ENCODE results near the gene TUBGCP4.
"Not testable (repeated sequence)": the region's sequence is repeated elsewhere in the genome, so short reads cannot be mapped to it uniquely, and the experiment has no call there.

The TUBGCP4 gene

DNA sequence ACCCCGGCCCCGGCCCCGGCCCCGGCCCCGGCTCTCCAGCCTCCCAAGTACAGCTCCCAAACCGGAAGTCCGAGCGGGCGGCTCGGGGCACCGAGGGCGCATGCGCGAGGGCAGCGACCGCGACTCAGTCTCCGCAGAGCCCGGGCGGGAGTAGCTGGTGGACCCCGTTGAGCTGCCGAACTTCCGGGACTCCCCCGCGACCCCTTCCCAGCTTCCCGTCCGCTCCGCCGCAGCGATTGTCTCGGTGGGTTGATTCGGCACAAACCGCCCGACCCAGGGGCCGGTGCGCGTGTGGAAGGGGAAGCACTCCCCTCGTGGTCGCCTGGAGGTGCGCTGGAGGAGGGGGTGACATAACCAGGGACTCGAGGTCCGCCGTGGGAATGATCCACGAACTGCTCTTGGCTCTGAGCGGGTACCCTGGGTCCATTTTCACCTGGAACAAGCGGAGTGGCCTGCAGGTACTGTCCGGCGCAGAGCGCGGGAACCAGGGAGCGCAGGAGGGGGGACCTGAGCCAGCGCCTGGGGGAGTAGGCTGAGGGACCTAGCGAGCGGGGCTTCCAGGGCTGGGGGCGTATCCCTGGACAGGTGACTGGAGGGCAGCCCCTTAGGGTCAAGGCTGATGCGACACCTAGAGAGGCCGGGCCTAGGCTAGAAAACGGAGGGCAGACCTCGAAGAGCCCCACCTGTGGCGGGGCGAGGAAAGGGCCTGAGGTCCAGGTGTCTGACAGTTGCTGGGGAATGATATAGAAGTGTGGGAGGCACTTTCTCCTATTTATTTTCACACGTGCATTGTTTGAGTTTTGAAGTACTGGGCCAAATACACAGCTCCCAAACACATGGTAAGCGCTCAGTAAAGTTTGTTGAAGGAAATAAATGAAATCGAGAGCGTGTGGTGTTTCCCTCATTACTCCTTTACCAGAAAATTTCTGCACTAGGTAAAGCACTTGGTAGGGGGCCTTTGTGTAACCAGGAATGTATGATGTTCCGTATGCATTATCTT is at the start of gene TUBGCP4, which contains the start of gene ZSCAN29:
TUBGCP4 (plus strand) TSS at position 127 of the 1,000 bp plus-strand sequence; CDS start at position 381, 254 bp downstream.
ZSCAN29 (minus strand) TSS at position 69 of the 1,000 bp plus-strand sequence. CDS start 1,130 bp downstream, outside the sequence.
- no peak for FAIRE-seq

GRCh38 chr15:43325039-43325684 is 45.7 kb upstream of the TUBGCP4 start:
- no peak for FAIRE-seq

- FAIRE-seq, result no peak
These were observed 41.5 kb upstream of the TUBGCP4 start for GRCh38 chr15:43329217-43329959.

GRCh38 chr15:43329960-43330779 is 40.7 kb upstream of the TUBGCP4 start, which contains the start of gene LCMT2:
TSS of gene LCMT2 (minus strand) at chr15:43330573. CDS start at chr15:43330489, 84 bp downstream.
- no peak for FAIRE-seq

- no peak for FAIRE-seq
These were observed 40.2 kb upstream of the TUBGCP4 start for GRCh38 chr15:43330780-43331087.

GRCh38 chr15:43346305-43346704 is 24.6 kb upstream of the TUBGCP4 start:
- no peak for FAIRE-seq

GRCh38 chr15:43347114-43347513 is 23.8 kb upstream of the TUBGCP4 start:
- FAIRE-seq, result no peak

GRCh38 chr15:43352693-43353382 is 18.1 kb upstream of the TUBGCP4 start:
- no peak for FAIRE-seq

- no peak for FAIRE-seq
These were observed 10.1 kb upstream of the TUBGCP4 start for GRCh38 chr15:43360821-43361220.

- no peak for FAIRE-seq
These were observed 9.5 kb upstream of the TUBGCP4 start for GRCh38 chr15:43361313-43361903.

- FAIRE-seq, result no peak
These were observed 459 bp upstream of the TUBGCP4 start for GRCh38 chr15:43370310-43370974.

DNA sequence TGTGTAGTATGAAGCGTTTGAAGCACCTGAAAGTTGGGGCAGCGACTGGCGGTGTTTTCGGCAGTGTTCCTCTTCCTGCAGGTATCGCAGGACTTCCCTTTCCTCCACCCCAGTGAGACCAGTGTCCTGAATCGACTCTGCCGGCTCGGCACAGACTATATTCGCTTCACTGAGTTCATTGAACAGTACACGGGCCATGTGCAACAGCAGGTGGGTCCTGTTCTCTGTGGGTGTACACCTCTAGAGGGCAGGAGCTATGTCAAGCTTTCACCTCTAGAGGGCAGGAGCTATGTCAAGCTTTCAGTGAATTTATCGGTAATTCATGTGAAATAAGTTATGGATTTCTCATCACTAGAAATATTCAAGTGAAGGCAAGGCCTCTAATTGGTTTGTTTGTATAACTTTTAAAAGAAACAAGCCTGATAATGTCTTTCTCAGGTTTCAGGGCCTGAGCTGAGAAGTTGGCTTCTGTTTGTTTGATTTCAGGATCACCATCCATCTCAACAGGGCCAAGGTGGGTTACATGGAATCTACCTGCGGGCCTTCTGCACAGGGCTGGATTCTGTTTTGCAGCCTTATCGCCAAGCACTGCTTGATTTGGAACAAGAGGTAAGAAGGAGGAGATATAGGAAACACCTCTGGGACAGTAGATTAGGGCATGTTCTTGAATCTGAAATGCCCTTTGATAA is 5.3 kb downstream of the TUBGCP4 start:
- FAIRE-seq, result no peak

DNA sequence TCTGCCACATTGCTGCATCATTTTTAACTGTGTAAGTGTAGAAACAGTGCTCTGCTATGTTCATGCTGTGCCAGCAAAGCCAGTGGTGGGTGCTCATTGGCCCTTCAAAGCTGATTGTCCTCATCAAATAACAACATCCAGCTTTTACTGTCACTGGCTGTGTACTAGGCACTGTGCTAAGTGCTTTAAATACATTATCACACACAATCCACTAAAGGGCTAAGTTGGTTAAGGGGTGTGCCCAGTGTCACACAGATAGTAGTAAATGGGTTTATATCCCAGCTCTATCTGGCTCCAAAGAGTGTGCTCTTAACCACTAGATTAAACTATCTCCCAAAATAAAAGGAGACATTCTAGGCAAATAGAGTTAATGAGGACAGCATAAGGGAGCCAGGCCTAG is 7.7 kb downstream of the TUBGCP4 start:
- no peak for FAIRE-seq

DNA sequence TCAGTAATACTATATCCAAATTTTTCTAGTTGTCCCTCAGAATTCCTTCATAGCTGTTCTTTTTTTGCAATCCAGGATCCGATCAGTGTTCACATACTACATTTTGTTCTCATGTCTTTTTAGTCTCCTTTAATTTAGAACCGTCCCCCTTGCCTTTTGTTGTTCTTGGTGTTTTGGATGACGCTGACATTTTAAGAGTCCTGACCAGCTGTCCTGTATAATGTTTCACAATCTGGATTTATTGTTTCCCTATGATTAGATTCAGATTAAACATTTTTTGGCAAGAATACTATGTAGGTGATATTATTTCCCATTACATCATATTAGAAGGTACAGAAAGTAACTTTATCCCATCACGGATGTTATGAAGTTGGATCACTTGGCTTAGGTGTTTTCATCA is 11.4 kb downstream of the TUBGCP4 start:
- no peak for FAIRE-seq

DNA sequence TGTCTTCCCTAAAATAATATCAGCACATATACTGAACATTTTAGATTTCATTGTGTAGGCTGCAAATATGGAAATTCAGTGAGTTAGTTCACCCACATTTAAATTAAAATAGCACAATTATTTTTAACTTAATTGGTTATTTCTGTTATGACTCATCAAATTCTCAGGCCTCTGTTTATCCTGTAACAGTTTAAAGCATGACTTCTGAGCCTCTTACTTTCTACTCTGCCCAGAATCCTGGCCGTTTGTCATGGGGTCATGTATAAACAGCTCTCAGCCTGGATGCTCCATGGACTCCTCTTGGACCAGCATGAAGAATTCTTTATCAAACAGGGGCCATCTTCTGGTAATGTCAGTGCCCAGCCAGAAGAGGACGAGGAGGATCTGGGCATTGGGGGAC is 12.2 kb downstream of the TUBGCP4 start:
- no peak for FAIRE-seq

- no peak for FAIRE-seq
These were observed 19.8 kb downstream of the TUBGCP4 start for GRCh38 chr15:43390723-43391122.

- FAIRE-seq, result not testable (repeated sequence)
These were observed 22.7 kb downstream of the TUBGCP4 start for GRCh38 chr15:43393592-43393991.

DNA sequence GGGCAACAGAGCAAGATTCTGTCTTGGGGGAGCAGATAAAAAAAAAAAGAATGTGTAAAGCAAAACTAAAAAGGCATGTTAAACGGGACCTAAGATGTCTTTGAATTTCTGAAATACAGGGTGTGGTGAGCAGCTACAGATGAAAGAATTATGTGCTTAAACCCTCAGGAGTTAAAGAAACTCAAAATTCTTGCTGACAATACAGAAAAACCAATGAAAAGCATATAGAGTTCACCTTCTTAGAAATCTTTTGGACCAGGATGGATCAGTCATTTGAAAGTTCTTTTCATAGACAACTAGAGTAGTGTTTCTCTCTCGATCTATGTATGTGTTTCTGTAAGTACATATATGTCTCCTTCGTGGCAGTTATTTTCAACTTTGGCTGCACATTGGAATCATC is 31.4 kb downstream of the TUBGCP4 start:
- FAIRE-seq, result no peak

- no peak for FAIRE-seq
These were observed 32.7 kb downstream of the TUBGCP4 start for GRCh38 chr15:43403616-43404015.

DNA sequence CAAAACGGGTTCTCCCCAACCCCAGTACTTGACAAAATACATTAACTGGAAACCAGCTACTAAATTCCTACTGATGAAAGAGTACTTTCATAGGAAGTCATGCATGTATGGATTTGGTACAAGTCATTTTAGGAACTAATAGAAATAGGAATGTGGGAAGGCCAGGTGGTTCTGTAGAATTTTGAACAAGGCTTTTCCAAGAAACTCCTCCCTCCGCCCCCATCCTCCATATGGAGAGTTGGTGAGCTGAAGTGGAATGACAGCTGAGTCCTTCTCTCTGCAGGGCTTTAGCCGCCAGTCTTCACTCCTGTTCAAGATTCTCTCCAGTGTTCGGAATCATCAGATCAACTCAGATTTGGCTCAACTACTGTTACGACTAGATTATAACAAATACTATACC is 33.2 kb downstream of the TUBGCP4 start:
- no peak for FAIRE-seq

Data from G401.6 (cell line).